Thoracic aorta (tissue), 2 donors: ENCODE data around the gene DTD1. TPM values are rescaled to one million over a fixed set of nuclear protein-coding genes. Genes with fewer than 3 reads are reported as not detected.

ENCODE experiments used
- ATAC-seq: fragments of 150-250 bp; one replicate; pipeline ENCODE4 v1.8.0; 2017; ENCODE audit warnings: low read depth; ENCODE audit not compliant: insufficient number of reproducible peaks, low FRiP score
- DNase-seq: peaks from one replicate; pipeline ENCODE4 v3.0.0-alpha.2; 2020; ENCODE audit warnings: low spot score
- H3K27ac ChIP-seq, 2 donors: fragments of 200-600 bp; sonication (generic); 1 replicate in 1 of 2; 2 replicates in 1 of 2; pipeline ENCODE4 v1.5.1; 2016; ENCODE audit warnings: mild to moderate bottlenecking in 2 of 2, moderate library complexity in 2 of 2
- H3K27me3 ChIP-seq: fragments of 200-600 bp; sonication (generic); replicated peaks from 2 replicates; pipeline ENCODE4 v1.6.0; 2016; ENCODE audit warnings: mild to moderate bottlenecking; ENCODE audit not compliant: insufficient read depth
- H3K36me3 ChIP-seq: fragments of 200-600 bp; sonication (generic); one replicate; pipeline ENCODE4 v1.5.1; 2016
- H3K4me1 ChIP-seq, 2 donors: fragments of 200-600 bp; sonication (generic); 1 replicate in 1 of 2; 2 replicates in 1 of 2; pipeline versions ENCODE4 v1.5.1 to v1.6.0; 2016; ENCODE audit warnings: low read depth in 2 of 2, mild to moderate bottlenecking in 1 of 2; ENCODE audit not compliant: control insufficient read depth in 1 of 2
- H3K4me3 ChIP-seq: fragments of 200-600 bp; sonication (generic); 2 replicates; pipeline ENCODE4 v1.5.1; 2016; ENCODE audit warnings: mild to moderate bottlenecking
- H3K9me3 ChIP-seq: fragments of 200-600 bp; sonication (generic); 2 replicates; pipeline ENCODE4 v1.5.1; 2016
- total RNA-seq, 2 donors: library from RNA; depleted of rRNA; stranded (reverse); fragments of >200 nt; gene quantifications; one replicate each; pipeline versions ENCODE4 v1.1.0 to v1.2.3, GENCODE V29; 2016
- TF ChIP-seq, protein P1 (sequence below): fragments of 200-600 bp; sonication (generic); IDR thresholded peaks from one replicate; pipeline ENCODE4 v1.5.1; 2019; ENCODE audit warnings: antibody characterized with exemption

The DTD1 gene
- total RNA-seq, 2 donors from 2014 or later, result 29.6 to 36.9 TPM

GRCh38 chr20:18718129-18718528 lies 130.3 kb downstream of the DTD1 start:
- Histone ChIP-seq H3K9me3 (no peaks in the 10 kb centered on the region), H3K36me3 (no peaks in the 10 kb centered on the region), H3K4me3 (no peak overlapping the region), H3K27ac (no peak overlapping the region), H3K27me3 (no peaks in the 10 kb centered on the region), H3K4me1 (peaks cover 0 to 3% of the 10 kb centered on the region in 2 donors)
- DNase-seq, result no peak
- ATAC-seq, result no peak
- TF ChIP-seq, protein P1, sequence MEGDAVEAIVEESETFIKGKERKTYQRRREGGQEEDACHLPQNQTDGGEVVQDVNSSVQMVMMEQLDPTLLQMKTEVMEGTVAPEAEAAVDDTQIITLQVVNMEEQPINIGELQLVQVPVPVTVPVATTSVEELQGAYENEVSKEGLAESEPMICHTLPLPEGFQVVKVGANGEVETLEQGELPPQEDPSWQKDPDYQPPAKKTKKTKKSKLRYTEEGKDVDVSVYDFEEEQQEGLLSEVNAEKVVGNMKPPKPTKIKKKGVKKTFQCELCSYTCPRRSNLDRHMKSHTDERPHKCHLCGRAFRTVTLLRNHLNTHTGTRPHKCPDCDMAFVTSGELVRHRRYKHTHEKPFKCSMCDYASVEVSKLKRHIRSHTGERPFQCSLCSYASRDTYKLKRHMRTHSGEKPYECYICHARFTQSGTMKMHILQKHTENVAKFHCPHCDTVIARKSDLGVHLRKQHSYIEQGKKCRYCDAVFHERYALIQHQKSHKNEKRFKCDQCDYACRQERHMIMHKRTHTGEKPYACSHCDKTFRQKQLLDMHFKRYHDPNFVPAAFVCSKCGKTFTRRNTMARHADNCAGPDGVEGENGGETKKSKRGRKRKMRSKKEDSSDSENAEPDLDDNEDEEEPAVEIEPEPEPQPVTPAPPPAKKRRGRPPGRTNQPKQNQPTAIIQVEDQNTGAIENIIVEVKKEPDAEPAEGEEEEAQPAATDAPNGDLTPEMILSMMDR, result no peak

- ATAC-seq, result no peak
- H3K27ac ChIP-seq, result no peak overlapping the region
- H3K4me1 ChIP-seq, result peaks cover 0 to 3% of the 10 kb centered on the region in 2 donors
- H3K36me3 ChIP-seq, result no peaks in the 10 kb centered on the region
- no peaks in the 10 kb centered on the region for H3K27me3 ChIP-seq
- no peak overlapping the region for H3K4me3 ChIP-seq
- H3K9me3 ChIP-seq, result no peaks in the 10 kb centered on the region
- DNase-seq, result no peak
- TF ChIP-seq, protein P1, result no peak
Observed at GRCh38 chr20:18719426-18719825, 131.6 kb downstream of the DTD1 start.

GRCh38 chr20:18721551-18722115 lies 133.8 kb downstream of the DTD1 start:
- no peak for DNase-seq
- H3K4me3 ChIP-seq, result no peak overlapping the region
- TF ChIP-seq, protein P1, result no peak
- H3K27ac ChIP-seq, result no peak overlapping the region
- H3K9me3 ChIP-seq, result no peaks in the 10 kb centered on the region
- H3K36me3 ChIP-seq, result no peaks in the 10 kb centered on the region
- ATAC-seq, result no peak
- H3K27me3 ChIP-seq, result no peaks in the 10 kb centered on the region
- peaks cover 0 to 3% of the 10 kb centered on the region in 2 donors for H3K4me1 ChIP-seq

- DNase-seq (no peak), ATAC-seq (no peak)
- Histone ChIP-seq H3K9me3 (no peaks in the 10 kb centered on the region), H3K4me3 (no peak overlapping the region), H3K27ac (no peak overlapping the region), H3K4me1 (peaks cover 0 to 3% of the 10 kb centered on the region in 2 donors), H3K36me3 (no peaks in the 10 kb centered on the region), H3K27me3 (no peaks in the 10 kb centered on the region)
- TF ChIP-seq, protein P1, result no peak
Observed at GRCh38 chr20:18722371-18722770, 134.5 kb downstream of the DTD1 start.

GRCh38 chr20:18724077-18724476 lies 136.2 kb downstream of the DTD1 start:
- Histone ChIP-seq H3K9me3 (no peaks in the 10 kb centered on the region), H3K27ac (no peak overlapping the region), H3K36me3 (no peaks in the 10 kb centered on the region), H3K4me1 (peaks cover 0 to 3% of the 10 kb centered on the region in 2 donors), H3K27me3 (no peaks in the 10 kb centered on the region), H3K4me3 (no peak overlapping the region)
- TF ChIP-seq, protein P1, result no peak
- ATAC-seq, result no peak
- DNase-seq, result no peak
